OCI-LY3 (cell line): ENCODE data around the gene ESPNL.

ENCODE experiments used
- H2AFZ ChIP-seq: fragments of 200-600, 300-600 bp; shearing (Covaris generic); 2 replicates; pipeline ENCODE4 v1.6.0; 2014; ENCODE audit warnings: antibody characterized with exemption, low read depth, low read length
- H3K27ac ChIP-seq: fragments of 200-600, 300-600 bp; sonication (generic); 2 replicates; pipeline ENCODE4 v1.5.1; 2014; ENCODE audit warnings: mild to moderate bottlenecking, low read length, moderate library complexity, mixed read lengths
- H3K27me3 ChIP-seq: fragments of 200-600, 300-600 bp; sonication (generic); 2 replicates; pipeline ENCODE4 v1.6.1; 2014; ENCODE audit warnings: low read depth, low read length, mixed read lengths
- H3K36me3 ChIP-seq: fragments of 200-600, 300-600 bp; sonication (generic); replicated peaks from 2 replicates; pipeline ENCODE3; 2014; ENCODE audit warnings: low read depth, low read length, mixed read lengths
- H3K4me1 ChIP-seq: fragments of 300-600, 200-600 bp; sonication (generic); 2 replicates; pipeline ENCODE4 v1.6.1; 2014; ENCODE audit warnings: low read length, mixed read lengths
- H3K4me2 ChIP-seq: fragments of 200-600, 300-600 bp; sonication (generic); 2 replicates; pipeline ENCODE4 v1.6.1; 2014; ENCODE audit warnings: low read length, mixed read lengths
- H3K4me3 ChIP-seq: fragments of 300-600, 200-600 bp; sonication (generic); 2 replicates; pipeline ENCODE4 v1.5.1; 2014; ENCODE audit warnings: antibody characterized with exemption, mild to moderate bottlenecking, low read length, moderate library complexity
- H3K79me2 ChIP-seq: fragments of 300-600, 200-600 bp; shearing (Covaris generic); 2 replicates; pipeline ENCODE4 v1.6.1; 2014; ENCODE audit warnings: mild to moderate bottlenecking, low read length, mixed read lengths
- H3K9ac ChIP-seq: fragments of 300-600, 200-600 bp; shearing (Covaris generic); 2 replicates; pipeline ENCODE4 v1.6.0; 2014; ENCODE audit warnings: mild to moderate bottlenecking, low read length, moderate library complexity
- H3K9me3 ChIP-seq: fragments of 200-600, 300-600 bp; shearing (Covaris generic); 2 replicates; pipeline ENCODE4 v1.6.1; 2014; ENCODE audit warnings: low read length, mixed read lengths; ENCODE audit not compliant: insufficient read depth
- H4K20me1 ChIP-seq: fragments of 200-600, 300-600 bp; sonication (generic); 2 replicates; pipeline ENCODE4 v1.6.1; 2016; ENCODE audit warnings: low read length, mixed read lengths; ENCODE audit not compliant: insufficient read depth
- EZH2phosphoT487 ChIP-seq: fragments of 200-600 bp; shearing (Covaris generic); IDR thresholded peaks from 2 replicates; pipeline ENCODE4 v1.6.1; 2018; ENCODE audit warnings: antibody characterized with exemption, mixed run types, low read depth
- TF ChIP-seq, protein P1 (sequence below): fragments of 200-600, 300-600 bp; sonication (generic); IDR thresholded peaks from 2 replicates; pipeline ENCODE4 v1.5.1; 2014; ENCODE audit warnings: antibody characterized with exemption, low read length, low read depth

Gene ESPNL

GRCh38 chr2:238151205-238151604 is 51.1 kb downstream of the ESPNL start:
- Histone ChIP-seq H3K4me1 (no peaks in the 10 kb centered on the region), H3K36me3 (no peaks in the 10 kb centered on the region), H3K27ac (no peak overlapping the region), H3K9me3 (no peaks in the 10 kb centered on the region), H3K4me2 (no peak overlapping the region), H4K20me1 (no peaks in the 10 kb centered on the region), H2AFZ (no peak overlapping the region), H3K79me2 (no peaks in the 10 kb centered on the region), H3K9ac (no peak overlapping the region), H3K27me3 (no peaks in the 10 kb centered on the region), H3K4me3 (no peak overlapping the region)
- TF ChIP-seq, protein P1, sequence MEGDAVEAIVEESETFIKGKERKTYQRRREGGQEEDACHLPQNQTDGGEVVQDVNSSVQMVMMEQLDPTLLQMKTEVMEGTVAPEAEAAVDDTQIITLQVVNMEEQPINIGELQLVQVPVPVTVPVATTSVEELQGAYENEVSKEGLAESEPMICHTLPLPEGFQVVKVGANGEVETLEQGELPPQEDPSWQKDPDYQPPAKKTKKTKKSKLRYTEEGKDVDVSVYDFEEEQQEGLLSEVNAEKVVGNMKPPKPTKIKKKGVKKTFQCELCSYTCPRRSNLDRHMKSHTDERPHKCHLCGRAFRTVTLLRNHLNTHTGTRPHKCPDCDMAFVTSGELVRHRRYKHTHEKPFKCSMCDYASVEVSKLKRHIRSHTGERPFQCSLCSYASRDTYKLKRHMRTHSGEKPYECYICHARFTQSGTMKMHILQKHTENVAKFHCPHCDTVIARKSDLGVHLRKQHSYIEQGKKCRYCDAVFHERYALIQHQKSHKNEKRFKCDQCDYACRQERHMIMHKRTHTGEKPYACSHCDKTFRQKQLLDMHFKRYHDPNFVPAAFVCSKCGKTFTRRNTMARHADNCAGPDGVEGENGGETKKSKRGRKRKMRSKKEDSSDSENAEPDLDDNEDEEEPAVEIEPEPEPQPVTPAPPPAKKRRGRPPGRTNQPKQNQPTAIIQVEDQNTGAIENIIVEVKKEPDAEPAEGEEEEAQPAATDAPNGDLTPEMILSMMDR = no peak
- TF ChIP-seq EZH2phosphoT487 = no peak

DNA sequence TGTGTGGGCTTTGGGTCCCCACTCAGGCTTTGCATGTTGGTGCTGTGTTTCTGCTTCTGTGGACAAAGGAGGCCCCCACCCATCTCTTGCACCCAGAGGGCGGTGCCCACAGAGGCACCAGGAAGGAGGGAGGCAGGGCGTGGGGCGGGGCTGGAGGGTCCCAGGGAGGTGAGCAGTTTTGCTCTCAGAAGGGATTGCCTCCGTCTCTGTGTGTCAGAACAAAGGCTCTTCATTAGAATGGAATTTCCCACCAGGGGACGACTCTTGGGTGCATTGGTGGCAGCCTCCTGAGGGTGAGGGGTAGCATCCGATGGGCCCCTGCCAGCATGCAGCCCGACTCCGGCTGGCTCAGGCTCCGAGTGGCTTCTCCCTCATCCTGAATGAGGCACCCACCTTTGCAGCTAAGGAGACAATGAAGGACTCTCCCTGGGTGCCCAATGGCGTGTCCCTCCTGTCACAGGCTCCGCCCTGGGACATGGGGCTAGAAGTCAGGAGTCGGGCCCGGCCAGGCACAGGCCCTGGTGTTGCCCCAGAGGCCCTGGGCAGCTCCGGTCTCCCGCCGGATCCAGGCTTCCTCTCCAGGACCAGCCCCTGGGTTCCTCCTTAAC is 51.6 kb downstream of the ESPNL start:
- Histone ChIP-seq H3K27me3 (no peaks in the 10 kb centered on the region), H4K20me1 (no peaks in the 10 kb centered on the region), H3K4me2 (no peak overlapping the region), H3K4me3 (no peak overlapping the region), H3K36me3 (no peaks in the 10 kb centered on the region), H3K9me3 (no peaks in the 10 kb centered on the region), H3K27ac (no peak overlapping the region), H3K79me2 (no peaks in the 10 kb centered on the region), H3K4me1 (no peaks in the 10 kb centered on the region), H2AFZ (no peak overlapping the region), H3K9ac (no peak overlapping the region)
- TF ChIP-seq, protein P1 = no peak
- no peak for TF ChIP-seq EZH2phosphoT487

- Histone ChIP-seq H3K79me2 (no peaks in the 10 kb centered on the region), H3K9me3 (no peaks in the 10 kb centered on the region), H3K4me3 (no peak overlapping the region), H3K27me3 (no peaks in the 10 kb centered on the region), H3K4me2 (no peak overlapping the region), H3K9ac (no peak overlapping the region), H2AFZ (no peak overlapping the region), H3K36me3 (no peaks in the 10 kb centered on the region), H3K27ac (no peak overlapping the region), H3K4me1 (no peaks in the 10 kb centered on the region), H4K20me1 (no peaks in the 10 kb centered on the region)
- no peak for TF ChIP-seq EZH2phosphoT487
- TF ChIP-seq, protein P1 = peak; percentile 19; the same call in 1 of the 2 replicates
Observed at GRCh38 chr2:238152771-238153688, 52.9 kb downstream of the ESPNL start.

- TF ChIP-seq, protein P1 = no peak
- TF ChIP-seq EZH2phosphoT487 = no peak
- no peaks in the 10 kb centered on the region for H3K79me2 ChIP-seq
- no peaks in the 10 kb centered on the region for H3K9me3 ChIP-seq
- H3K27me3 ChIP-seq = no peaks in the 10 kb centered on the region
- no peak overlapping the region for H3K4me3 ChIP-seq
- H3K4me2 ChIP-seq = no peak overlapping the region
- no peaks in the 10 kb centered on the region for H3K36me3 ChIP-seq
- H3K4me1 ChIP-seq = peaks cover under 1% of the 10 kb centered on the region; the same call in 1 of the 2 replicates
- no peaks in the 10 kb centered on the region for H4K20me1 ChIP-seq
- H3K27ac ChIP-seq = no peak overlapping the region
- H2AFZ ChIP-seq = no peak overlapping the region
- H3K9ac ChIP-seq = no peak overlapping the region
Observed at GRCh38 chr2:238154570-238154969, 54.4 kb downstream of the ESPNL start.
